ENCODE results near the gene VRK1.

DNA sequence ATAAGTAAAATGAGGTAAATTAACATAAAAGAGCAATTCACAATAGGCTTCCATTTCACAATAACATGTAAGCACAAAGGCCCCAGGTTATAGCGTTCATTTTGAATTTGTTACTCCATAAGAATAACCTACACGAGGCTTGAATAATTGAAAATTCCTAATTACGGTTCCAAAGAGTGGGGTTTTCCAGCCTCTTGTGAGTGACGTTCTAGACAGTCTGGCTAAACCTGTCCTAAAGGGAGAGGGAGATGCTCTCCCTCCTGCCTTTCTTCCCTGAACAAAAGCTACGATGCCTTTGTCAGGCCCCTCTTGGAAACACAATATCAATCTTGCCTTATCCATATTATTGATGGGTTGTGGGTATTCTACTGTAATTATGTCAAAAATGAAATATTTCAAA is 24.3 kb upstream of the VRK1 start:
- TF ChIP-seq, protein P1, sequence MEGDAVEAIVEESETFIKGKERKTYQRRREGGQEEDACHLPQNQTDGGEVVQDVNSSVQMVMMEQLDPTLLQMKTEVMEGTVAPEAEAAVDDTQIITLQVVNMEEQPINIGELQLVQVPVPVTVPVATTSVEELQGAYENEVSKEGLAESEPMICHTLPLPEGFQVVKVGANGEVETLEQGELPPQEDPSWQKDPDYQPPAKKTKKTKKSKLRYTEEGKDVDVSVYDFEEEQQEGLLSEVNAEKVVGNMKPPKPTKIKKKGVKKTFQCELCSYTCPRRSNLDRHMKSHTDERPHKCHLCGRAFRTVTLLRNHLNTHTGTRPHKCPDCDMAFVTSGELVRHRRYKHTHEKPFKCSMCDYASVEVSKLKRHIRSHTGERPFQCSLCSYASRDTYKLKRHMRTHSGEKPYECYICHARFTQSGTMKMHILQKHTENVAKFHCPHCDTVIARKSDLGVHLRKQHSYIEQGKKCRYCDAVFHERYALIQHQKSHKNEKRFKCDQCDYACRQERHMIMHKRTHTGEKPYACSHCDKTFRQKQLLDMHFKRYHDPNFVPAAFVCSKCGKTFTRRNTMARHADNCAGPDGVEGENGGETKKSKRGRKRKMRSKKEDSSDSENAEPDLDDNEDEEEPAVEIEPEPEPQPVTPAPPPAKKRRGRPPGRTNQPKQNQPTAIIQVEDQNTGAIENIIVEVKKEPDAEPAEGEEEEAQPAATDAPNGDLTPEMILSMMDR (conservative IDR thresholded peaks at IDR 0.05; ENCODE audit: low read depth, low read length) = no peak
- TF ChIP-seq MAFK (IDR thresholded peaks at IDR 0.05; ENCODE audit: low read depth, low read length) (no peak), POLR2A (IDR thresholded peaks at IDR 0.05; ENCODE audit: low read depth, low read length) (no peak), SMC3 (IDR thresholded peaks at IDR 0.05; ENCODE audit: low read depth, low read length) (no peak), MAZ (IDR thresholded peaks at IDR 0.05; ENCODE audit: borderline replicate concordance, low read depth, low read length) (no peak), RAD21 (IDR thresholded peaks at IDR 0.05; ENCODE audit: low read length) (no peak), RCOR1 (IDR thresholded peaks at IDR 0.05; ENCODE audit: insufficient replicate concordance, low read length) (no peak), FOS (IDR thresholded peaks at IDR 0.05; ENCODE audit: low read depth, low read length) (no peak), RFX5 (IDR thresholded peaks at IDR 0.05; ENCODE audit: low read depth, low read length) (no peak)
- TF ChIP-seq, protein P2, sequence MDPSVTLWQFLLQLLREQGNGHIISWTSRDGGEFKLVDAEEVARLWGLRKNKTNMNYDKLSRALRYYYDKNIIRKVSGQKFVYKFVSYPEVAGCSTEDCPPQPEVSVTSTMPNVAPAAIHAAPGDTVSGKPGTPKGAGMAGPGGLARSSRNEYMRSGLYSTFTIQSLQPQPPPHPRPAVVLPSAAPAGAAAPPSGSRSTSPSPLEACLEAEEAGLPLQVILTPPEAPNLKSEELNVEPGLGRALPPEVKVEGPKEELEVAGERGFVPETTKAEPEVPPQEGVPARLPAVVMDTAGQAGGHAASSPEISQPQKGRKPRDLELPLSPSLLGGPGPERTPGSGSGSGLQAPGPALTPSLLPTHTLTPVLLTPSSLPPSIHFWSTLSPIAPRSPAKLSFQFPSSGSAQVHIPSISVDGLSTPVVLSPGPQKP (IDR thresholded peaks at IDR 0.05; ENCODE audit: borderline replicate concordance, low read depth, low read length) = no peak
- TF ChIP-seq, protein P3, sequence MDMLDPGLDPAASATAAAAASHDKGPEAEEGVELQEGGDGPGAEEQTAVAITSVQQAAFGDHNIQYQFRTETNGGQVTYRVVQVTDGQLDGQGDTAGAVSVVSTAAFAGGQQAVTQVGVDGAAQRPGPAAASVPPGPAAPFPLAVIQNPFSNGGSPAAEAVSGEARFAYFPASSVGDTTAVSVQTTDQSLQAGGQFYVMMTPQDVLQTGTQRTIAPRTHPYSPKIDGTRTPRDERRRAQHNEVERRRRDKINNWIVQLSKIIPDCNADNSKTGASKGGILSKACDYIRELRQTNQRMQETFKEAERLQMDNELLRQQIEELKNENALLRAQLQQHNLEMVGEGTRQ (IDR thresholded peaks at IDR 0.05; ENCODE audit: low read depth, low read length) = no peak
